K562 (cell line): ENCODE data around the gene THADA.

ENCODE experiments used
- EGR1 ChIP-seq: fragments of 450-650 bp; conservative IDR thresholded peaks from 2 replicates; pipeline ENCODE4 v1.6.1; 2017; ENCODE audit warnings: mild to moderate bottlenecking
- FOXK2 ChIP-seq, 2 experiments: fragments of 450-650 bp; IDR thresholded peaks in 1 of 2; conservative IDR thresholded peaks in 1 of 2; 2 replicates each; pipeline ENCODE4 v1.6.1; 2016; ENCODE audit warnings: low read depth in 2 of 2, mild to moderate bottlenecking in 1 of 2
- NR3C1 ChIP-seq: sonication (generic); formaldehyde crosslinking; IDR thresholded peaks from 2 replicates; pipeline ENCODE4 v1.8.1; 2022; ENCODE audit warnings: missing genetic modification reagents
- POLR2AphosphoS5 ChIP-seq: IDR thresholded peaks from 2 replicates; pipeline ENCODE4 v1.6.1; 2011; ENCODE audit warnings: mild to moderate bottlenecking, low read depth, low read length, moderate library complexity; ENCODE audit not compliant: control insufficient read depth, insufficient read depth
- SRF ChIP-seq, 2 experiments: fragments of 250-450, 450-650 bp in 1 of 2; sonication (Bioruptor Pico) in 1 of 2; sonication (generic) in 1 of 2; formaldehyde crosslinking; IDR thresholded peaks; 2 replicates each; pipeline versions ENCODE4 v1.5.0 to v1.5.1; 2020 to 2022; ENCODE audit warnings: mild to moderate bottlenecking in 1 of 2, missing genetic modification reagents in 1 of 2
- TCF7L2 ChIP-seq: fragments of 150-350 bp; IDR thresholded peaks from 2 replicates; pipeline ENCODE4 v1.6.1; 2016; ENCODE audit warnings: low read depth, mild to moderate bottlenecking, low read length, moderate library complexity
- ZNF324 ChIP-seq: fragments of 250-450 bp; sonication (Bioruptor Pico); IDR thresholded peaks from 2 replicates; pipeline ENCODE4 v1.4.0; 2020; ENCODE audit warnings: mild to moderate bottlenecking
- TF ChIP-seq, protein P1 (sequence below): sonication (generic); formaldehyde crosslinking; IDR thresholded peaks from 2 replicates; pipeline ENCODE4 v1.8.0; 2022; ENCODE audit warnings: missing genetic modification reagents, mild to moderate bottlenecking, moderate library complexity, borderline replicate concordance

DNA sequence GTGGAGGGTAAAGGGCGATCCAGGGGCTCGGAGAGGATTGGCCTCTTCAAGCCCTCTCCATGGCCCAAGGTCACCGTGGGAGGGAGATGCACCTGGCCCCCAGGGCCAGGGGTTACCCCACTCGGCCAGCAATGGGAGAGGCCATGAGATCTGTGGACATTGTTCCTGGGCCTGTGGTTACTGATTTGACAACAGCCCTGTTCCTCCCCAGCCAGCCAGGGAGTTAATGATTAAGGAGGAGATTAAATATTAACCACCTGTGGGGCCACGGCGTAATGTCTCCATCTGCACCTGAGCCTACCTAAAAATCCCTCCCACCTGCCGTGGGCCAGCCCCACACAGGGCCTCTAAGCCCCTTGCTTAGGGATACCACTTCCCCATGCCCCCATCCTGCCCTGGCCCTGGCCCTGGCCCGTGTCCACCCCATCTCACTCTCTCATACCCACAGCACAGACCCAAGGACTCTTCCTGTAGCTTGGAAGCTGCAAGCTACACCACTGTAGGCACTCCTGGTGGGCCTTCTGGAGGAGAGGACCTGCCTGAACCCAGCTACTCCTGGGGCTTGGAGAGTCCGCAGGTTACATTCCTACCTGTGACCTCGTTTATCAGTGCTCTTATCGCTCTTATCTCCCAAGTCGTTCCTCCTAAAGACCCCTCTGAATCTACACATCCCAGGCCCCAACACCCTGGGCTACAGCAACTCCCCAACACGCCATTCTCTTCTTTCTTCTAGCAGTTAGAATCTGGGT, 401.5 kb downstream of the THADA start:
- no peak for TF ChIP-seq ZNF324 (CRISPR knock-in tag)
- no peak for TF ChIP-seq POLR2AphosphoS5
- TF ChIP-seq, protein P1, sequence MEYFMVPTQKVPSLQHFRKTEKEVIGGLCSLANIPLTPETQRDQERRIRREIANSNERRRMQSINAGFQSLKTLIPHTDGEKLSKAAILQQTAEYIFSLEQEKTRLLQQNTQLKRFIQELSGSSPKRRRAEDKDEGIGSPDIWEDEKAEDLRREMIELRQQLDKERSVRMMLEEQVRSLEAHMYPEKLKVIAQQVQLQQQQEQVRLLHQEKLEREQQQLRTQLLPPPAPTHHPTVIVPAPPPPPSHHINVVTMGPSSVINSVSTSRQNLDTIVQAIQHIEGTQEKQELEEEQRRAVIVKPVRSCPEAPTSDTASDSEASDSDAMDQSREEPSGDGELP (CRISPR knock-in tag), result no peak
- no peak for TF ChIP-seq EGR1
- no peak for TF ChIP-seq SRF (CRISPR knock-in tag; IDR thresholded peaks at IDR 0.05)
- TF ChIP-seq NR3C1 (CRISPR knock-in tag), result no peak
- no peak for TF ChIP-seq TCF7L2
- no peak for TF ChIP-seq FOXK2 (conservative IDR thresholded peaks at IDR 0.05 in 1 of 2, IDR thresholded peaks at IDR 0.05 in 1 of 2; ENCODE audit: low read depth in 2 of 2)
